Breast epithelium (tissue), 4 donors: ENCODE results near the gene RASGRF2. TPM values are rescaled to one million over a fixed set of nuclear protein-coding genes. Genes with fewer than 3 reads are reported as not detected.
A peak's percentile ranks its signal among the peaks of the same experiment; 100 is the strongest.

Experiments used
- DNase-seq, 2 donors: peaks; one replicate each; pipeline ENCODE4 v3.0.0-alpha.2; 2019; ENCODE audit warnings: low spot score in 2 of 2
- H3K27ac ChIP-seq, 2 donors: fragments of 200-600 bp; sonication (generic) in 1 of 2; one replicate each; pipeline ENCODE4 v1.5.1; 2016 to 2019; ENCODE audit warnings: mild to moderate bottlenecking in 1 of 2
- H3K27me3 ChIP-seq, 2 donors: fragments of 200-600 bp; sonication (generic) in 1 of 2; one replicate each; pipeline versions ENCODE4 v1.5.1 to v1.6.0; 2017 to 2019; ENCODE audit warnings: control low read depth in 1 of 2, mild to moderate bottlenecking in 1 of 2
- H3K36me3 ChIP-seq: fragments of 200-600 bp; one replicate; pipeline ENCODE4 v1.5.1; 2019
- H3K4me1 ChIP-seq, 2 donors: fragments of 200-600 bp; sonication (generic); one replicate each; pipeline ENCODE4 v1.5.1; 2016 to 2019; ENCODE audit warnings: control low read depth in 1 of 2
- H3K4me3 ChIP-seq, 3 donors: fragments of 200-600 bp; sonication (generic); 1 replicate in 2 of 3; 2 replicates in 1 of 3; pipeline ENCODE4 v1.5.1; 2016 to 2019; ENCODE audit warnings: mild to moderate bottlenecking in 3 of 3, moderate library complexity in 2 of 3
- H3K9me3 ChIP-seq, 2 donors: fragments of 200-600 bp; sonication (generic) in 1 of 2; one replicate each; pipeline ENCODE4 v1.5.1; 2016 to 2019; ENCODE audit warnings: control low read depth in 1 of 2
- CTCF ChIP-seq, 3 donors: fragments of 450-650 bp; IDR thresholded peaks; one replicate each; pipeline ENCODE4 v1.5.1; 2016 to 2017; ENCODE audit warnings: antibody characterized with exemption in 3 of 3, mild to moderate bottlenecking in 3 of 3, moderate library complexity in 3 of 3
- POLR2A ChIP-seq: fragments of 450-650 bp; IDR thresholded peaks from one replicate; pipeline ENCODE4 v1.6.1; 2016; ENCODE audit warnings: antibody characterized with exemption, mild to moderate bottlenecking, moderate library complexity
- POLR2AphosphoS5 ChIP-seq, 3 donors: sonication (generic); formaldehyde crosslinking; IDR thresholded peaks; one replicate each; pipeline ENCODE4 v1.6.1; 2017; ENCODE audit warnings: antibody characterized with exemption in 3 of 3
- intact Hi-C: fragments of 100-400 bp; cut with DNase I; formaldehyde crosslinking; loops from one replicate; pipeline ENCODE4 v1.15.1; 2023; ENCODE audit warnings: low total_unique reads
- total RNA-seq, 3 donors: library from RNA; depleted of rRNA; stranded (reverse); fragments of >200 nt; gene quantifications; one replicate each; pipeline ENCODE4 v1.1.0, GENCODE V29; 2016

The RASGRF2 gene
- total RNA-seq, 3 donors from 2014 or later: 6.1 to 15.7 (median 11.1) TPM

DNA sequence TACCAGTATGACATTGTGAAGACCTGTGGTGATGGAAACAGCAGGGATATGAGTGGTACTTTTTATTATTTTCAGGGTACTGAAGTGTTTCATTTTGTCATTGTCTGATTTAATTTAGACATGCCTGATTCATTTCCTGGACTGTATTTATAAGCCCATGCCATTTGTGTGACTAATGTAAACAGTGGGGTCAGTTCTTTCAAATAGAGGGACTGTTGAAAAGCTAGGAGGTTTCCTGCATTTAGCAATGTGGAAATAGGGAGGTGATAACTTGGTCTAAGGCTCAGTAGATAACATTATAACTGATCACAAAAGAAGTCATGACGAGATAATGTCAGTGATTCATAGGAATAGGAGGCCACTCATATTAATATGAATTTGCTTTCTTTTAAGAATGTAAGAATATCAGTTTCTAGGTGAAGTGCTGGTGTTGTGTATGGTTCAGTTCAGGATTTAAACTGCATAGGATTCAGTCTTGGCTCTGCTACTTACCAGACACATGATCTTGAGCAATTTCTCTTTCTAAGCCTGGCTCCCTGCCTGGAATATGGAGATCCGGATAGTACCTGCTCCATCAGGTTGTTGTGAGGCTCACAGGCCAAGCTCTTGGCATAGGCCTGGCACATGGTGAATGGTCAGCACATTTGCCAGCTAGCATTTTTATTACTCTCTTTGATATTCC lies 7.5 kb downstream of the RASGRF2 start:
- DNase-seq: peak in 1 of 2 donors; percentile 82
- Histone ChIP-seq H3K27ac (peak overlapping the region; percentile 11 to 54), H3K4me3 (no peak overlapping the region), H3K36me3 (no peaks in the 10 kb centered on the region), H3K9me3 (no peaks in the 10 kb centered on the region), H3K4me1 (no peaks in the 10 kb centered on the region), H3K27me3 (no peaks in the 10 kb centered on the region)
- intact Hi-C loops: no loop called here
- TF ChIP-seq POLR2AphosphoS5 (IDR thresholded peaks at IDR 0.05) (peak in 1 of 3 donors; percentile 54), CTCF (IDR thresholded peaks at IDR 0.05) (no peak), POLR2A (no peak)

DNA sequence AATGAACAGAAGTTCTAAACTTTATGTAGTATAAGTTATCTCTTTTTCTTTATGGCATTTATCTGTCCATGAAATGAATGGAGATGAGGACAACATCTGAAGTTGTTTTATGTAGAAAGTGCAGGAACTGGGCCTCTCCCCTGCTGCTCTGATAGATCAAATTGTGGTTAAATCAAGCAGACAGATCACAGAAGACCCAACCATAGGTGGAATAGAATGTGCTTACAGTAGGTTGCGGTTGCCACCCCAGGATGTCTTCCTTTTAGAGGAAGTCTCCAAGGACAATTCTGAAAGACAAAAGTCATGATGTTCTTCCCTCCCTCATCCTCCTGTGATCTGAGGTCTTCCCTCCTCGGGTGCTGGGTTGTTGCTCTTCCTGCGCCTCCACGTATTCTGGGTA lies 12.9 kb downstream of the RASGRF2 start:
- no peak for TF ChIP-seq POLR2AphosphoS5 (IDR thresholded peaks at IDR 0.05)
- Histone ChIP-seq H3K9me3 (no peaks in the 10 kb centered on the region), H3K27me3 (no peaks in the 10 kb centered on the region), H3K4me1 (no peaks in the 10 kb centered on the region), H3K36me3 (no peaks in the 10 kb centered on the region), H3K4me3 (no peak overlapping the region), H3K27ac (no peak overlapping the region)
- intact Hi-C loops: no loop called here
- no peak for DNase-seq

- no peak overlapping the region for H3K27ac ChIP-seq
- H3K4me3 ChIP-seq: no peak overlapping the region
- intact Hi-C loops: no loop called here
- DNase-seq: no peak
- H3K36me3 ChIP-seq: no peaks in the 10 kb centered on the region
- no peaks in the 10 kb centered on the region for H3K27me3 ChIP-seq
- H3K4me1 ChIP-seq: no peaks in the 10 kb centered on the region
- H3K9me3 ChIP-seq: no peaks in the 10 kb centered on the region
- TF ChIP-seq POLR2AphosphoS5 (IDR thresholded peaks at IDR 0.05) (no peak), CTCF (IDR thresholded peaks at IDR 0.05) (no peak), POLR2A (no peak)
These were observed 14.9 kb downstream of the RASGRF2 start for GRCh38 chr5:80975065-80975464.

- Histone ChIP-seq H3K27me3 (no peaks in the 10 kb centered on the region), H3K36me3 (no peaks in the 10 kb centered on the region), H3K4me1 (no peaks in the 10 kb centered on the region), H3K9me3 (no peaks in the 10 kb centered on the region), H3K27ac (peak overlapping the region in 1 of 2 donors; percentile 58), H3K4me3 (no peak overlapping the region)
- DNase-seq: no peak
- TF ChIP-seq POLR2A (no peak), CTCF (IDR thresholded peaks at IDR 0.05) (no peak), POLR2AphosphoS5 (IDR thresholded peaks at IDR 0.05) (no peak)
- intact Hi-C loops: no loop called here
These were observed 16.8 kb downstream of the RASGRF2 start for GRCh38 chr5:80976985-80977384.

DNA sequence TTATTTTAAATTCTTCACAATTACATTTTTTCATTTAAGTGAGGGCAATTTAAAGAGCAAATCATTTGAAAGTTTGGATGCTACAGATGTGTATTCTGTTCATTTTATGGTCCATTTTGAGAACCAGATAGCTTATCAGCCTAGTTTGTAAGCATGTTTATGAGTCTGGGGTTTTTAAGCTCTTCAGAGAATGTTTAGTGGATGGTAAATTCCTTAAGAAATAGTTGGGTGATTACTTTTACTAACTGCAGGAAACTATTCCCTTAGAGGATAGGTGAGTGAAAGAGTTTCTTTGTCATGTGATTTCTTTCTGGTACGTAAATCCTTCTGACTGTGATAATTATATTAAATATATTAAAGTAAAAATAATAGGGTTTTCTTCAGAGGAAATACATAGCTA lies 17.6 kb downstream of the RASGRF2 start:
- intact Hi-C loops: no loop called here
- no peak for TF ChIP-seq POLR2AphosphoS5 (IDR thresholded peaks at IDR 0.05)
- no peak for DNase-seq

GRCh38 chr5:80978772-80979317 lies 18.7 kb downstream of the RASGRF2 start:
- no peak for TF ChIP-seq CTCF (IDR thresholded peaks at IDR 0.05)
- Histone ChIP-seq H3K27me3 (no peaks in the 10 kb centered on the region), H3K4me1 (no peaks in the 10 kb centered on the region), H3K4me3 (no peak overlapping the region), H3K9me3 (no peaks in the 10 kb centered on the region), H3K36me3 (no peaks in the 10 kb centered on the region), H3K27ac (no peak overlapping the region)
- intact Hi-C loops: no loop called here
- DNase-seq: no peak

More for the DNA sequence above, 17.6 kb downstream of the RASGRF2 start:
- H3K27ac ChIP-seq: no peak overlapping the region
- H3K9me3 ChIP-seq: no peaks in the 10 kb centered on the region
- H3K27me3 ChIP-seq: no peaks in the 10 kb centered on the region
- H3K4me3 ChIP-seq: no peak overlapping the region
- H3K4me1 ChIP-seq: no peaks in the 10 kb centered on the region
- H3K36me3 ChIP-seq: no peaks in the 10 kb centered on the region
